ENCODE data around the gene GRB14.

- TF ChIP-seq CTCF (IDR thresholded peaks at IDR 0.05; ENCODE audit: insufficient read depth, low read depth, low read length) (no peak), EZH2 (IDR thresholded peaks at IDR 0.05; ENCODE audit: insufficient read depth, low read length) (no peak)
These were observed 34.5 kb upstream of the GRB14 start for GRCh38 chr2:164655750-164656149.
